HL-60 (cell line): ENCODE data around the gene COASY.

Experiments
- CTCF ChIP-seq: IDR thresholded peaks from one replicate; pipeline ENCODE4 v1.5.1; 2011; ENCODE audit warnings: low read length, control low read depth, inconsistent platforms; ENCODE audit not compliant: insufficient read depth
- POLR2AphosphoS5 ChIP-seq: IDR thresholded peaks from 2 replicates; pipeline ENCODE4 v1.6.1; 2012; ENCODE audit warnings: low read depth

GRCh38 chr17:42517516-42517915, 44.4 kb upstream of the COASY start:
- TF ChIP-seq CTCF, result peak; percentile 92
- TF ChIP-seq POLR2AphosphoS5, result no peak
